Neuronal stem cell (in vitro differentiated cells): ENCODE results near the gene SPATS2.

Source experiments
- DNase-seq: peaks from one replicate; pipeline ENCODE4 v3.0.0-alpha.2; 2013; ENCODE audit warnings: low spot score
- H2AFZ ChIP-seq: one replicate; pipeline ENCODE4 v1.6.1; 2013; ENCODE audit warnings: mild to moderate bottlenecking, low read length, inconsistent platforms
- H2AK5ac ChIP-seq: 2 replicates; pipeline ENCODE4 v1.6.1; 2013; ENCODE audit warnings: low read depth, mild to moderate bottlenecking, inconsistent platforms, low read length, moderate library complexity, mixed read lengths
- H2BK120ac ChIP-seq: 2 replicates; pipeline ENCODE4 v1.6.1; 2013; ENCODE audit warnings: low read depth, mild to moderate bottlenecking, inconsistent platforms, low read length, moderate library complexity, mixed read lengths
- H2BK12ac ChIP-seq: one replicate; pipeline ENCODE4 v1.6.1; 2013; ENCODE audit warnings: low read length, inconsistent platforms
- H2BK15ac ChIP-seq: 2 replicates; pipeline ENCODE4 v1.6.1; 2013; ENCODE audit warnings: mild to moderate bottlenecking, low read length, inconsistent platforms, mixed read lengths
- H2BK5ac ChIP-seq: one replicate; pipeline ENCODE4 v1.6.1; 2013; ENCODE audit warnings: inconsistent platforms, mild to moderate bottlenecking, low read length, moderate library complexity
- H3K14ac ChIP-seq: one replicate; pipeline ENCODE4 v1.6.1; 2013; ENCODE audit warnings: low read length, inconsistent platforms
- H3K18ac ChIP-seq: 2 replicates; pipeline ENCODE4 v1.6.1; 2013; ENCODE audit warnings: low read length, inconsistent platforms
- H3K23ac ChIP-seq: 2 replicates; pipeline ENCODE4 v1.6.1; 2013; ENCODE audit warnings: low read depth, mild to moderate bottlenecking, mixed read lengths, low read length, inconsistent platforms; ENCODE audit not compliant: poor library complexity
- H3K27ac ChIP-seq: replicated peaks from 3 replicates; pipeline ENCODE4 v1.5.1; 2013; ENCODE audit warnings: low read length, inconsistent platforms
- H3K27me3 ChIP-seq, 3 experiments: 2 replicates each; pipeline ENCODE4 v1.6.1; 2013; ENCODE audit warnings: low read length in 3 of 3, mild to moderate bottlenecking in 2 of 3, inconsistent platforms in 1 of 3, low read depth in 1 of 3, mixed read lengths in 1 of 3, moderate library complexity in 1 of 3; ENCODE audit not compliant: control insufficient read depth in 3 of 3, insufficient read depth in 3 of 3
- H3K36me3 ChIP-seq, 2 donors: replicated peaks in 1 of 2; 2 replicates each; pipeline ENCODE4 v1.6.1; 2013; ENCODE audit warnings: low read length in 2 of 2; ENCODE audit not compliant: control insufficient read depth in 2 of 2, insufficient read depth in 2 of 2
- H3K4ac ChIP-seq: 2 replicates; pipeline ENCODE4 v1.6.1; 2013; ENCODE audit warnings: inconsistent platforms, mild to moderate bottlenecking, low read length, moderate library complexity
- H3K4me1 ChIP-seq, 2 donors: 1 replicate in 1 of 2; 2 replicates in 1 of 2; pipeline ENCODE4 v1.6.1; 2013; ENCODE audit warnings: low read length in 2 of 2, low read depth in 1 of 2; ENCODE audit not compliant: control insufficient read depth in 2 of 2, insufficient read depth in 1 of 2
- H3K4me2 ChIP-seq: one replicate; pipeline ENCODE4 v1.6.1; 2013; ENCODE audit warnings: mild to moderate bottlenecking, low read length, inconsistent platforms; ENCODE audit not compliant: insufficient read depth, poor library complexity, severe bottlenecking
- H3K4me3 ChIP-seq, 2 donors: 2 replicates each; pipeline ENCODE4 v1.5.1; 2013; ENCODE audit warnings: low read length in 2 of 2, mild to moderate bottlenecking in 2 of 2, inconsistent platforms in 1 of 2, moderate library complexity in 1 of 2
- H3K79me1 ChIP-seq: one replicate; pipeline ENCODE4 v1.6.1; 2013; ENCODE audit warnings: low read depth, mild to moderate bottlenecking, inconsistent platforms, low read length, moderate library complexity
- H3K9ac ChIP-seq: one replicate; pipeline ENCODE4 v1.6.1; 2013; ENCODE audit warnings: mild to moderate bottlenecking, low read depth, low read length, inconsistent platforms; ENCODE audit not compliant: poor library complexity
- H3K9me3 ChIP-seq, 2 donors: replicated peaks in 1 of 2; 2 replicates each; pipeline versions ENCODE3 to v1.6.1; 2013; ENCODE audit warnings: low read length in 2 of 2, mild to moderate bottlenecking in 2 of 2, inconsistent platforms in 1 of 2, low read depth in 1 of 2, mixed read lengths in 1 of 2, moderate library complexity in 1 of 2; ENCODE audit not compliant: control insufficient read depth in 2 of 2, insufficient read depth in 1 of 2
- H4K8ac ChIP-seq: one replicate; pipeline ENCODE4 v1.6.1; 2013; ENCODE audit warnings: low read depth, mild to moderate bottlenecking, inconsistent platforms, low read length, moderate library complexity
- H4K91ac ChIP-seq: one replicate; pipeline ENCODE4 v1.6.1; 2013; ENCODE audit warnings: low read length, low read depth, mild to moderate bottlenecking, inconsistent platforms; ENCODE audit not compliant: poor library complexity
- WGBS, 2 donors: extraction: QIAGEN DNeasy Blood & Tissue Kit; methylation state at CpG; one replicate each; pipeline ENCODE4 v1.1.7; 2013; ENCODE audit warnings: missing lambda C conversion rate in 2 of 2, mixed read lengths in 1 of 2; ENCODE audit not compliant: insufficient read length in 2 of 2, insufficient replicate concordance in 1 of 2; ENCODE audit errors: extremely low coverage in 2 of 2; 5-methylcytosine and 5-hydroxymethylcytosine counted together

Gene SPATS2

GRCh38 chr12:49366652-49367380, 446 bp upstream of the SPATS2 start:
- H2BK12ac ChIP-seq: no peak overlapping the region
- H2BK120ac ChIP-seq: peak overlapping the region; percentile 89
- peak overlapping the region; percentile 92 for H2AFZ ChIP-seq
- peak overlapping the region; percentile 98 for H2BK5ac ChIP-seq
- peak overlapping the region; percentile 94 for H3K23ac ChIP-seq
- H3K14ac ChIP-seq: peak overlapping the region; percentile 99
- peak overlapping the region; percentile 99 for H3K27ac ChIP-seq
- peak overlapping the region; percentile 98 for H3K9ac ChIP-seq
- peak overlapping the region; percentile 77 for H3K4me2 ChIP-seq
- H2BK15ac ChIP-seq: peak overlapping the region; percentile 90
- WGBS, 2 donors: no CpG with 5 or more reads among the region's 97 CpGs
- peak overlapping the region; percentile 56 for H4K91ac ChIP-seq
- no peaks in the 10 kb centered on the region for H3K9me3 ChIP-seq
- no peaks in the 10 kb centered on the region for H3K79me1 ChIP-seq
- peak; percentile 97 for DNase-seq
- peaks cover 0 to 2% of the 10 kb centered on the region in 2 donors for H3K4me1 ChIP-seq
- no peak overlapping the region for H2AK5ac ChIP-seq
- peak overlapping the region; percentile 62 to 93 for H3K4me3 ChIP-seq
- no peak overlapping the region for H4K8ac ChIP-seq
- peak overlapping the region; percentile 99 for H3K18ac ChIP-seq
- H3K4ac ChIP-seq: no peak overlapping the region
- H3K27me3 ChIP-seq: no peaks in the 10 kb centered on the region
- H3K36me3 ChIP-seq: peaks cover 0 to 13% of the 10 kb centered on the region in 2 donors

- no peak overlapping the region for H2AK5ac ChIP-seq
- DNase-seq: no peak
- H4K8ac ChIP-seq: no peak overlapping the region
- no CpG with 5 or more reads among the region's 3 CpGs for WGBS, 2 donors
- H2BK5ac ChIP-seq: no peak overlapping the region
- H3K18ac ChIP-seq: no peak overlapping the region
- H3K14ac ChIP-seq: no peak overlapping the region
- no peaks in the 10 kb centered on the region for H3K9me3 ChIP-seq
- H2BK120ac ChIP-seq: no peak overlapping the region
- H3K27ac ChIP-seq: no peak overlapping the region
- H2BK15ac ChIP-seq: no peak overlapping the region
- no peak overlapping the region for H3K23ac ChIP-seq
- peaks cover 0 to 16% of the 10 kb centered on the region in 2 donors for H3K36me3 ChIP-seq
- H2BK12ac ChIP-seq: no peak overlapping the region
- H3K4me3 ChIP-seq: peak overlapping the region; percentile 21 to 62
- H3K4ac ChIP-seq: no peak overlapping the region
- no peak overlapping the region for H4K91ac ChIP-seq
- H3K4me1 ChIP-seq: peaks cover 0 to 2% of the 10 kb centered on the region in 2 donors
- H3K9ac ChIP-seq: no peak overlapping the region
- peak overlapping the region; percentile 46 for H3K4me2 ChIP-seq
- peaks cover 2% of the 10 kb centered on the region for H3K79me1 ChIP-seq
- H2AFZ ChIP-seq: peak overlapping the region; percentile 92
- no peaks in the 10 kb centered on the region for H3K27me3 ChIP-seq
These were observed 958 bp downstream of the SPATS2 start for GRCh38 chr12:49368240-49368600.

GRCh38 chr12:49369411-49370145, 2.3 kb downstream of the SPATS2 start:
- peaks cover 2% of the 10 kb centered on the region for H3K79me1 ChIP-seq
- H3K4me2 ChIP-seq: no peak overlapping the region
- H3K9me3 ChIP-seq: no peaks in the 10 kb centered on the region
- no peak overlapping the region for H2BK15ac ChIP-seq
- no peak overlapping the region for H3K27ac ChIP-seq
- no CpG with 5 or more reads among the region's 6 CpGs for WGBS, 2 donors
- no peak overlapping the region for H2BK5ac ChIP-seq
- no peak overlapping the region for H3K23ac ChIP-seq
- H3K4me3 ChIP-seq: no peak overlapping the region
- no peak for DNase-seq
- no peak overlapping the region for H4K91ac ChIP-seq
- no peak overlapping the region for H3K9ac ChIP-seq
- H2BK12ac ChIP-seq: no peak overlapping the region
- H3K27me3 ChIP-seq: no peaks in the 10 kb centered on the region
- peaks cover 0 to 28% of the 10 kb centered on the region in 2 donors for H3K36me3 ChIP-seq
- H3K4me1 ChIP-seq: peaks cover 0 to 2% of the 10 kb centered on the region in 2 donors
- no peak overlapping the region for H4K8ac ChIP-seq
- H3K18ac ChIP-seq: no peak overlapping the region
- no peak overlapping the region for H2AFZ ChIP-seq
- no peak overlapping the region for H2AK5ac ChIP-seq
- no peak overlapping the region for H3K14ac ChIP-seq
- no peak overlapping the region for H3K4ac ChIP-seq
- H2BK120ac ChIP-seq: no peak overlapping the region

- Histone ChIP-seq H3K4ac (no peak overlapping the region), H4K91ac (no peak overlapping the region), H3K18ac (no peak overlapping the region), H4K8ac (no peak overlapping the region), H3K9ac (no peak overlapping the region), H3K4me2 (no peak overlapping the region), H3K23ac (no peak overlapping the region), H2BK120ac (no peak overlapping the region), H3K79me1 (peaks cover 2% of the 10 kb centered on the region), H2BK15ac (no peak overlapping the region), H3K27me3 (no peaks in the 10 kb centered on the region), H2AK5ac (no peak overlapping the region), H2BK5ac (no peak overlapping the region), H3K4me3 (no peak overlapping the region), H3K14ac (no peak overlapping the region), H3K27ac (no peak overlapping the region), H2BK12ac (no peak overlapping the region), H3K9me3 (no peaks in the 10 kb centered on the region), H3K36me3 (peaks cover 0 to 28% of the 10 kb centered on the region in 2 donors), H2AFZ (no peak overlapping the region), H3K4me1 (peaks cover 0 to 2% of the 10 kb centered on the region in 2 donors)
- no peak for DNase-seq
- WGBS, 2 donors: no CpG with 5 or more reads among the region's 6 CpGs
These were observed 3.3 kb downstream of the SPATS2 start for GRCh38 chr12:49370539-49370938.
